Adrenal gland (tissue), 12 donors: ENCODE results near the gene YTHDC2. TPM values are rescaled to one million over a fixed set of nuclear protein-coding genes. Genes with fewer than 3 reads are reported as not detected.

ENCODE experiments used
- DNase-seq, 7 donors: peaks; one replicate each; pipeline ENCODE4 v3.0.0-alpha.2; 2019 to 2020
- H3K27ac ChIP-seq, 5 donors: fragments of 200-600 bp; sonication (generic) in 4 of 5; 1 replicate in 3 of 5; 2 replicates in 2 of 5; pipeline versions ENCODE4 v1.5.1 to v1.8.0; 2016 to 2020; ENCODE audit warnings: mild to moderate bottlenecking in 1 of 5
- H3K27me3 ChIP-seq: fragments of 200-600 bp; 2 replicates; pipeline ENCODE4 v1.8.0; 2021
- H3K36me3 ChIP-seq, 2 donors: fragments of 200-600 bp; replicated peaks in 1 of 2; 1 replicate in 1 of 2; 2 replicates in 1 of 2; pipeline versions ENCODE4 v1.5.1 to v1.8.0; 2018 to 2022
- H3K4me1 ChIP-seq, 2 donors: fragments of 200-600 bp; replicated peaks in 1 of 2; 1 replicate in 1 of 2; 2 replicates in 1 of 2; pipeline versions ENCODE4 v1.5.1 to v1.8.0; 2018 to 2021
- H3K4me3 ChIP-seq, 4 donors: fragments of 200-600 bp; sonication (generic) in 3 of 4; one replicate each; pipeline ENCODE4 v1.5.1; 2016 to 2018
- H3K9me3 ChIP-seq, 3 donors: fragments of 200-600 bp; sonication (generic) in 1 of 3; replicated peaks in 1 of 3; 1 replicate in 2 of 3; 2 replicates in 1 of 3; pipeline versions ENCODE4 v1.5.1 to v1.8.0; 2016 to 2021
- CTCF ChIP-seq, 6 experiments: fragments of 450-650 bp in 4 of 6; fragments of 200-600 bp in 2 of 6; sonication (generic) in 1 of 6; IDR thresholded peaks; 1 replicate in 5 of 6; 2 replicates in 1 of 6; pipeline versions ENCODE4 v1.5.1 to v1.8.0; 2016 to 2021; ENCODE audit warnings: antibody characterized with exemption in 6 of 6, mild to moderate bottlenecking in 2 of 6, moderate library complexity in 1 of 6
- POLR2A ChIP-seq, 2 donors: fragments of 450-650 bp; IDR thresholded peaks; one replicate each; pipeline ENCODE4 v1.6.1; 2017; ENCODE audit warnings: antibody characterized with exemption in 2 of 2, mild to moderate bottlenecking in 2 of 2, moderate library complexity in 1 of 2
- WGBS, 4 donors: extraction: QIAGEN DNeasy Blood & Tissue Kit in 2 of 4; methylation state at CpG; one replicate each; pipeline versions ENCODE4 v1.1.5 to v1.1.7; 2013 to 2017; 5-methylcytosine and 5-hydroxymethylcytosine counted together
- intact Hi-C, 2 donors: fragments of 100-400 bp; cut with DNase I; formaldehyde crosslinking; loops; one replicate each; pipeline versions ENCODE4 v1.14.1 to v1.15.0; 2022 to 2023
- polyA plus RNA-seq, 3 donors: library from polyadenylated mRNA; stranded (reverse); fragments of 200-250 nt in 2 of 3; fragments of 350-450 nt in 1 of 3; fragmentation: Illumina TruSeq in 1 of 3; extraction: RNeasy Lipid Tissue Mini Kit (QIAGEN cat#74804) in 1 of 3; gene quantifications; one replicate each; pipeline ENCODE4 v1.2.3, GENCODE V29; 2013 to 2014
- total RNA-seq, 9 donors: library from RNA; depleted of rRNA in 4 of 9; stranded (reverse); fragments of >200 nt in 4 of 9; fragments of 120-200 nt in 1 of 9; fragmentation: NEBNext Ultra II Directional in 1 of 9; extraction: Animal tissue kit (Norgen Biotek cat#: 25700) in 1 of 9; gene quantifications; one replicate each; pipeline versions ENCODE4 v1.1.0 to v1.2.4, GENCODE V29; 2013 to 2023
- donor health status: healthy with polysubstance abuse.
- donor health status: Bipolar disorder and iron deficiency.
- donor health status: DM: yes; HTN: yes; CAD: no.
- donor health status: DM: no; HTN: no; CAD: no.
- donor health status: DM: no; HTN: no; CAD: no.
- donor health status: DM: yes; HTN: yes; CAD: no.

The YTHDC2 gene
- total and polyA plus RNA-seq, 12 donors: 10.3 to 34.9 (median 23.6) TPM

GRCh38 chr5:113569396-113569795, 55.9 kb downstream of the YTHDC2 start:
- no peak for DNase-seq
- Histone ChIP-seq H3K36me3 (peaks cover 0 to 30% of the 10 kb centered on the region in 2 donors), H3K27ac (no peak overlapping the region), H3K9me3 (no peaks in the 10 kb centered on the region), H3K4me1 (no peaks in the 10 kb centered on the region), H3K4me3 (no peak overlapping the region), H3K27me3 (no peaks in the 10 kb centered on the region)
- intact Hi-C loops: no loop called here
- 97 to 100% (median 99%) methylated on average over 5 of the region's 5 CpGs for WGBS, 4 donors
- no peak for TF ChIP-seq POLR2A (IDR thresholded peaks at IDR 0.05)
- no peak for TF ChIP-seq CTCF (IDR thresholded peaks at IDR 0.05)

- peaks cover 0 to 20% of the 10 kb centered on the region in 2 donors for H3K36me3 ChIP-seq
- intact Hi-C loops: no loop called here
- H3K4me1 ChIP-seq: no peaks in the 10 kb centered on the region
- WGBS, 4 donors: 93 to 100% (median 98%) methylated on average over 2 of the region's 2 CpGs
- no peaks in the 10 kb centered on the region for H3K9me3 ChIP-seq
- H3K4me3 ChIP-seq: no peak overlapping the region
- no peak overlapping the region for H3K27ac ChIP-seq
- H3K27me3 ChIP-seq: no peaks in the 10 kb centered on the region
- no peak for DNase-seq
- TF ChIP-seq POLR2A (IDR thresholded peaks at IDR 0.05) (no peak), CTCF (IDR thresholded peaks at IDR 0.05) (no peak)
Observed at GRCh38 chr5:113572716-113573115, 59.2 kb downstream of the YTHDC2 start.

- Histone ChIP-seq H3K4me3 (no peak overlapping the region), H3K9me3 (no peaks in the 10 kb centered on the region), H3K27ac (no peak overlapping the region), H3K4me1 (peaks cover 0 to 4% of the 10 kb centered on the region in 2 donors), H3K36me3 (peaks cover 0 to 13% of the 10 kb centered on the region in 2 donors), H3K27me3 (no peaks in the 10 kb centered on the region)
- peak in 2 of 7 donors; percentile 9 to 26 for DNase-seq
- TF ChIP-seq POLR2A (IDR thresholded peaks at IDR 0.05) (no peak), CTCF (IDR thresholded peaks at IDR 0.05) (no peak)
- WGBS, 4 donors: 80 to 100% (median 84%) methylated on average over 1 to 2 of the region's 2 CpGs
- intact Hi-C loops: no loop called here
Observed at GRCh38 chr5:113574417-113574816, 60.9 kb downstream of the YTHDC2 start.

- TF ChIP-seq POLR2A (IDR thresholded peaks at IDR 0.05) (no peak), CTCF (IDR thresholded peaks at IDR 0.05) (no peak)
- Histone ChIP-seq H3K36me3 (peaks cover 0 to 13% of the 10 kb centered on the region in 2 donors), H3K27me3 (no peaks in the 10 kb centered on the region), H3K4me1 (peaks cover 0 to 4% of the 10 kb centered on the region in 2 donors), H3K4me3 (no peak overlapping the region), H3K9me3 (no peaks in the 10 kb centered on the region), H3K27ac (no peak overlapping the region)
- 83 to 94% (median 85%) methylated on average over 4 of the region's 4 CpGs for WGBS, 4 donors
- intact Hi-C loops: no loop called here
- DNase-seq: no peak
Observed at GRCh38 chr5:113575074-113575473, 61.6 kb downstream of the YTHDC2 start.
